BLaER1 (cell line): ENCODE results near the gene ST6GALNAC4.
A peak's percentile ranks its signal among the peaks of the same experiment; 100 is the strongest.

ENCODE experiments used
- H3K27ac ChIP-seq: shearing (Covaris generic); formaldehyde crosslinking; 2 replicates; pipeline ENCODE4 v1.8.1; 2022
- H3K27me3 ChIP-seq: shearing (Covaris generic); formaldehyde crosslinking; 2 replicates; pipeline ENCODE4 v1.8.1; 2022
- H3K36me3 ChIP-seq: shearing (Covaris generic); formaldehyde crosslinking; 2 replicates; pipeline ENCODE4 v1.8.1; 2022
- H3K4me1 ChIP-seq: shearing (Covaris generic); formaldehyde crosslinking; 2 replicates; pipeline ENCODE4 v1.8.1; 2022
- H3K4me2 ChIP-seq: shearing (Covaris generic); formaldehyde crosslinking; 2 replicates; pipeline ENCODE4 v1.8.1; 2022
- H3K4me3 ChIP-seq: shearing (Covaris generic); formaldehyde crosslinking; 2 replicates; pipeline ENCODE4 v1.8.1; 2022
- H3K9ac ChIP-seq: shearing (Covaris generic); formaldehyde crosslinking; 2 replicates; pipeline ENCODE4 v1.8.1; 2022
- H3K9me3 ChIP-seq: shearing (Covaris generic); formaldehyde crosslinking; 2 replicates; pipeline ENCODE4 v1.8.1; 2022
- H4K20me1 ChIP-seq: shearing (Covaris generic); formaldehyde crosslinking; 2 replicates; pipeline ENCODE4 v1.8.1; 2022
- Cebpa-rat ChIP-seq: shearing (Covaris generic); IDR thresholded peaks from 2 replicates; pipeline ENCODE4 v1.8.1; 2022

ST6GALNAC4 gene

DNA sequence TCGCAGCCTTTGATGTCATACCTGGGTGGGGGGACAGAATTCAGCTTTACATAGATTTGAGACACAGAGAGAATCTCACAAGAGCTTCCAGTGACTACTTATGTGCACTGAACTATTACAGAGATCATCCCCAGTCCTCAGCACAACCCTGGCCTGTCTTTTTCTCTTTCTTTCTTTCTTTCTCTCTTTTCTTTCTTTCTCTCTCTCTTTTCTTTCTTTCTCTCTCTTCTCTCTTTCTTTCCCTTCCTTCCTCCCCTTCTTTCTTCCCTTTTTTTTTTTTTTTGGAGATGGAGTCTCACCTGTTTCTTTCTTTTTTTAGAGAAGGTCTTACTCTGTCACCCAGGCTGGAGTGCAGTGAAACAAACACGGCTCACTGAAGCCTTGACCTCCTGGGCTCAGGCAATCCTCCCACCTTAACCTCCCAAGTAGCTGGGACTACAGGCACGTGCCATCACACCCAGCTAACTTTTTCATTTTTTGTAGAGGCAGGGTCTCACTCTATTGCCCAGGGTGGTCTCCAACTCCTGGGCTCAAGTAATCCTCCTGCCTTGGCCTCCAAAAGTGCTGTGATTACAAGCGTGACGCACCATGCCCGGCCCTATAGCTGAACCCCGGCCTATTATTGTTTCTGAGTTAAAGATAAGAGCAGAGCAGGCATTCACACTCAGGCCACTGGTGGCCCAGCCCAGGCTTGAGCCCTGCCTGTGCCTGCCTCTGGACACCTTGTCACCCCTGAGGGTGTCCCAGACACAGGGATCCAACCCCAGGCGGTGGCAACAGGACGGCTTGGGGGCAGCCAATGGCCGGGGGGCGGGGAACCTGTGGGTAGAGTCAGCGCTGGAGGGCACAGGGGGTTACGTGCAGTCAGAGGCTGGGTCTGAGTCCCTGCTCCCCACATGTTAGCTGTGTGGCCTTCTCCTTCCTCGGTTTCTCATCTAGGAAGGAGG lies 9.4 kb upstream of the ST6GALNAC4 start:
- Histone ChIP-seq H3K27ac (no peak overlapping the region), H4K20me1 (peaks cover 86% of the 10 kb centered on the region), H3K9ac (no peak overlapping the region), H3K4me2 (peak overlapping the region; percentile 78), H3K4me3 (peak overlapping the region; percentile 57; the same call in 1 of the 2 replicates), H3K9me3 (no peaks in the 10 kb centered on the region), H3K4me1 (peaks cover 35% of the 10 kb centered on the region), H3K27me3 (peaks cover 84% of the 10 kb centered on the region), H3K36me3 (no peaks in the 10 kb centered on the region)
- TF ChIP-seq Cebpa-rat: no peak

DNA sequence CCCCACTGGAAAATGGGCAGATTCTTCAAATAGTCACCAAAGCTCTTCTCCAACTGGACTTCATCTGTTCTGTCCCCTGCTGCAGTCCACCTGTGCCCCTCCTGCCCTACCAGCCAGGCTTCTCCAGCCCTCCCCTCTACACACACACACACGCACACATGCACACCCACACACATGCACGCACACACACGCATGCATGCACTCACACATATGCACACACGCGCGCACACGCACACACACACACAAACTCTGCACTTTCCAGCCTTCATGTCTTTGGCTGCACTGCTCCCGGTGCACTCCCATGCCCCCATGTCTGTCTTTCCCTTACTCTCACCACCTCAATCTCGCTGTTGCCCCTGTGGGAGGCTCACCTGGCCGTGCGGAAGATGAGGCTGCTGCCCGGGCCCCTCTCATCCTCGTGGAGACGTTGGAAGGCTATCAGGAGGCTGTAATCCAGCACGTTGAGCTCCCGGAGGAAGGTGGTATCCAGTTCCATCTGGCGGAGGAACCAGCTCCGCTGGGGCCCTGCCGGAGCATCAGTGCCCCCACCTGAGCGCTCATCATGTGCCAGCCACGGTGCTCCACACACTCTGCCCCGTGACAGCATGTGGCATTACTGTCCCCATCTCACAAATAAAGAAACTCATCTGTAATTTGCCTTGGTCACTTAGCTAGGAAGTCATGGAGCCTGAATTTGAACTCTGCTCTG lies 8.0 kb upstream of the ST6GALNAC4 start:
- Histone ChIP-seq H3K36me3 (no peaks in the 10 kb centered on the region), H3K27ac (no peak overlapping the region), H3K9me3 (no peaks in the 10 kb centered on the region), H3K27me3 (peaks cover 77% of the 10 kb centered on the region), H3K9ac (no peak overlapping the region), H4K20me1 (peaks cover 76% of the 10 kb centered on the region), H3K4me1 (peaks cover 36% of the 10 kb centered on the region), H3K4me2 (no peak overlapping the region), H3K4me3 (no peak overlapping the region)
- TF ChIP-seq Cebpa-rat: no peak

DNA sequence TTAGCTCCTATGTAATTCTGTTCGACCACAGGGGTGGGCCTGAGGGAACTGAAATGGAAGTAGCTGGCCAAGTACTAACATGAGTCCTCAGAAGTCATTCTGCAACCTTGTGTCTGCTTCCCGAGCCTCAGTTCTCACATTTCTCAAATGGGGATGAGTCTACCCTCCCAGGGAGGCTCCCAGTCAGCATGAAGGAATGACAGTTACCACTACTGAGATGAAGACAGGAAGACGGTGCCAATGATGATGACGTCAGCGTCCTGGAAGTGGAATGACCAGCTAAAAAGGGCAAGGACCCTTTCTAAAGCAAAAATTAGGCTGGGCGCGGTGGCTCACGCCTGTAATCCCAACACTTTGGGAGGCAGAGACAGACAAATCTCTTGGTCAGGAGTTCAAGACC lies 6.9 kb upstream of the ST6GALNAC4 start:
- H3K9me3 ChIP-seq: no peaks in the 10 kb centered on the region
- H3K36me3 ChIP-seq: no peaks in the 10 kb centered on the region
- no peak overlapping the region for H3K4me3 ChIP-seq
- peaks cover 43% of the 10 kb centered on the region for H3K4me1 ChIP-seq
- no peak overlapping the region for H3K27ac ChIP-seq
- no peak overlapping the region for H3K9ac ChIP-seq
- H3K4me2 ChIP-seq: no peak overlapping the region
- H4K20me1 ChIP-seq: peaks cover 65% of the 10 kb centered on the region
- H3K27me3 ChIP-seq: peaks cover 65% of the 10 kb centered on the region
- no peak for TF ChIP-seq Cebpa-rat

DNA sequence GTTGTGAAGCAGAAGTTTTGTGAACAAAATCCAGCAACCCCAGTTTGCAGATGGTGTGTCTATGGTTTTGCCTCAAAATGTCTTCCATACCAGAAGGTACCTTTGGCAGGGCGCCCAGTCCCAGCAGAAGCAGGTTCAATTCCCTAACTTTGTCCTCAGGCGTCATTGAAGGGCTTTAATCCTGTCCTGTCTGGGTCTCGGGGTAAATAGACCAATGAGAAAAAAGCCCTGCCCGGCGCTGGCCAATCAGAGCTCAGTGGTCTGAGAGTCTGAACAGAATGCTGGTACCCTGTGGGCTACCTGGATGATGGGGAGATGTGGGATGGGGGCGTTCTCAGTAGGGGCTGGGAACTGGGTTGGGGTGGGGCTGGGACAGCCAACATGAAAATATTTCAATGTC lies 6.2 kb upstream of the ST6GALNAC4 start:
- no peak overlapping the region for H3K4me3 ChIP-seq
- no peak overlapping the region for H3K27ac ChIP-seq

DNA sequence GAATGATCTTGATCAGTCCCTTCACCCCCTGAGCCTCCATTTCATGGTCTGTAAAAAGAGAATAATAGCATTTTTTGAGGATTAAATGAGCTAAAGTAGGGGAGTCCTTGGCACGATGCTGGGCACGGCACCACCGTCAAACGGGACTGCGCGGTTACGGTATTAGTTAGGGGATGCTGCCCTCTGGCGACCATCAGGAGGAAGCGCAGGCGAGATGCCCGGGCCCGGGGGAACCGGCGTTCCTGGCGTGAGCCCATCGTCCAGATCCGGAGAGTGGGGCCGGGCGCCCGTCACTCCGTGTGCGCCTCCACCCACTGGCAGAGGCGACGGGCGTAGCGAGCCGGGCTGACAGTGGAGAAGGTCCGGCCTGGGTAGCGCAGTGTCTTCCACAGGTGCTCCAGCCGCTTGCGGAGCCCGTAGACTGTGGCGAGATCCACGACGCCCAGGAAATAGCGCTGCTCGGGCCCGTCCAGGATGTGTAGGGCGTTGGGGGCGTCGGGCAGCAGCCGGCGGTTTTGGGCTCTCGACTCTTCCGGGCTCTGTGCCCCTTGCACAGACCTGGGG lies 4.8 kb upstream of the ST6GALNAC4 start:
- H4K20me1 ChIP-seq: peaks cover 48% of the 10 kb centered on the region
- peak overlapping the region; percentile 52; the same call in 1 of the 2 replicates for H3K4me3 ChIP-seq

More for the DNA sequence above, 6.2 kb upstream of the ST6GALNAC4 start:
- H4K20me1 ChIP-seq: peaks cover 58% of the 10 kb centered on the region
- H3K4me1 ChIP-seq: peaks cover 51% of the 10 kb centered on the region
- no peaks in the 10 kb centered on the region for H3K36me3 ChIP-seq
- H3K27me3 ChIP-seq: peaks cover 58% of the 10 kb centered on the region
- H3K9ac ChIP-seq: no peak overlapping the region
- no peak overlapping the region for H3K4me2 ChIP-seq
- TF ChIP-seq Cebpa-rat: no peak
- H3K9me3 ChIP-seq: no peaks in the 10 kb centered on the region

DNA sequence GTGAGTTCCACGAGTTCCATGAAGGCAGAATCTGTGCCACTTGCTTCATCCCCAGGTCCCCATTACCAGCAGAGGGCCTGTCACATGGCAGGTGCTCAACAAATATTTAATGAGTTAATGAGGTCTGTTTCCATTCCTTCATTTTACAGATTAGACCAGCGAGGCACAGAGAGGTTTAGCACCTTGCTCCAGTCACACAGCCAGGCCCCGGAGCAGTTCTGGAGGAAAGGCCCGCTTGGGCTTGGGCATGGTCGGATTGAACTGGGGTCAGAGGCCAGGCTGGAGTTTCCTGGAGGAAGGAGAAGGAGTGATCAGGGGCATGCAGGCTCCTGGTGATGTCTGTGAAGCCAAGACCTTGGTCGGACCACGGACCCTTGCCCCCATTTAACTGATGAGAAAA lies 4.0 kb upstream of the ST6GALNAC4 start:
- Histone ChIP-seq H3K27me3 (peaks cover 36% of the 10 kb centered on the region), H3K4me2 (peak overlapping the region; percentile 91), H3K9me3 (no peaks in the 10 kb centered on the region), H3K27ac (peak overlapping the region; percentile 7; the same call in 1 of the 2 replicates), H4K20me1 (peaks cover 39% of the 10 kb centered on the region), H3K4me3 (no peak overlapping the region), H3K36me3 (no peaks in the 10 kb centered on the region), H3K4me1 (peaks cover 51% of the 10 kb centered on the region), H3K9ac (no peak overlapping the region)
- TF ChIP-seq Cebpa-rat: no peak

More for the DNA sequence above, 4.8 kb upstream of the ST6GALNAC4 start:
- Histone ChIP-seq H3K4me2 (peak overlapping the region; percentile 91), H3K9me3 (no peaks in the 10 kb centered on the region), H3K27ac (no peak overlapping the region), H3K4me1 (peaks cover 54% of the 10 kb centered on the region), H3K36me3 (no peaks in the 10 kb centered on the region), H3K27me3 (peaks cover 44% of the 10 kb centered on the region), H3K9ac (0 out of 2 replicates have a peak overlapping the region, but pooled peaks have one; percentile 49)
- TF ChIP-seq Cebpa-rat: no peak

DNA sequence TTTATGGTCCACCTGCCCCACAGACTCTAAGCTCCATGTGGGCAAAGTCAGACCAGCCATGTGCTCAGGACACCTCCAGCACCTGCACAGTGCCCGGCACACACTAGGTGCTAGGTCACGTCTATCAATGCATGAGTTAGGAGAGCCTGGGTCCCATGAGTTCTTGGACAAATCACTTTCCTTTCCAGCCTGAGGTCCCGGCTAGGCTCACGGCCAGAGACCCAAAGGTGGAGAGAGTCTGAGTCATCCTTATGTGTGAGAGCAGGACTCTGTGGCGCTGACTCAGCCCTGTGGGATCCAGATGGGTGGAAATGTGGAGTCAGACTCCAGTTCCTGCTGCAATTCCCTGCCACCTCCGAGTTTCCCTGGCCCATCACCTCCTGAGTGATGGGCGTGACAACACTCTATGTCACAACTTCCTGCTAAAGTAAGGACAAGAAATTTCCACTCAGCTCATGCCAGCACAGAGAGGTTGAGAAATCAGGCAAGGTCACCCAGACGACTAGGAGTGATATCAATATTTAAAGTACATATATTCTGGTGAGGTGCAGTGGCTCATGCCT lies 2.5 kb upstream of the ST6GALNAC4 start:
- H3K27me3 ChIP-seq: peaks cover 21% of the 10 kb centered on the region; the same call in 1 of the 2 replicates
- peak overlapping the region; percentile 12; the same call in 1 of the 2 replicates for H3K9ac ChIP-seq
- H4K20me1 ChIP-seq: peaks cover 31% of the 10 kb centered on the region; the same call in 1 of the 2 replicates
- peak overlapping the region; percentile 84 for H3K4me2 ChIP-seq
- peak overlapping the region; percentile 82 for H3K27ac ChIP-seq
- H3K36me3 ChIP-seq: peaks cover 8% of the 10 kb centered on the region
- TF ChIP-seq Cebpa-rat: no peak
- H3K4me3 ChIP-seq: no peak overlapping the region
- H3K9me3 ChIP-seq: no peaks in the 10 kb centered on the region
- peaks cover 64% of the 10 kb centered on the region for H3K4me1 ChIP-seq

DNA sequence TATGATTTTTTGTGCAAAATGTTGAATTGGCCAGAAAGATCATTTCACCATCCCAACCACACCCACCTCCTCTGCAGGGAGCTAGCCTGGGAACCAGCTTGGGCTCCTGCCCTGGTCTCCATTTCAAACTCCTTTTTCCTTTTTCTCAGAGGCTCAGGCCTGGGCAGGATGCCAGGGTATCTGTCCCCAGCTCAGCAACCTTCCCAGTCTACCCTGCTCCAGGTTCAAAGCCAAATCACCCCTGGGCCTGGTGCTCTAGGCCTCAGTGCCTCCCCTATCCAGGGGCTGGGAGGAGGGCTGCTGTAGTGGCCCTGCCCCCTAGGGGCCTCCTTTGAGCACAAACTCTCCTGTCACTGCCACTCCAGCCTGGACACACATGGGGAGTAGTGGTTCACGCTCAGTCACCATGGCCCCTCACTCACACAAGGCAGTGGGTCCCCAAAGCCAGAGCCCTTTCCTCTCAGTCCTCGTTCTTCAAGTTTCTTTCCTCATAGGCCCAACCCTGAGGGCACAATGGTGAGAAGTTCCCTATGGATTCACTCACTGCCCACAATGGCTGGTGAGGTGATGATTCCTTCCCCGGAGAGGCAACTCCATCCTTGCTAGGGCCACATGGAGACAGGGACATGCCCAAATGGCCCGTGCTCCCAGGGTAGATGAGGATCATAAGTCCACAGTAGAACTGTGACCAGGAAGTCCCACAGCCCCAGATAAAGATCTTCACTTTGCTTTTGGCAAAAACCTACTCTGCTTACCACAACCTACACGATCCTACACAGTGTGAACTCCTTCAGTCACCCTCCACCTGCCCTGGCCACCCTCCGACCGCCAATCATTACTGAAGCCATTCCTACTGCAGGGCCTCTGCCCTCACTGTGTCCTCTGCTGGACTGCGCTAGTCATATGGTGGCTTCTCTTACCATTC lies 1.6 kb upstream of the ST6GALNAC4 start:
- Histone ChIP-seq H3K4me2 (peak overlapping the region; percentile 84), H4K20me1 (peaks cover 22% of the 10 kb centered on the region; the same call in 1 of the 2 replicates), H3K9me3 (no peaks in the 10 kb centered on the region), H3K4me1 (peaks cover 73% of the 10 kb centered on the region), H3K27me3 (peaks cover 13% of the 10 kb centered on the region; the same call in 1 of the 2 replicates), H3K27ac (peak overlapping the region; percentile 82), H3K36me3 (peaks cover 16% of the 10 kb centered on the region), H3K4me3 (peak overlapping the region; percentile 94; the same call in 1 of the 2 replicates), H3K9ac (peak overlapping the region; percentile 65)
- TF ChIP-seq Cebpa-rat: no peak
